SH-SY5Y (cell line): ENCODE results near the gene RNF182.

ENCODE experiments used
- GATA2 ChIP-seq: IDR thresholded peaks from 2 replicates; pipeline ENCODE4 v1.6.1; 2011; ENCODE audit warnings: mild to moderate bottlenecking, low read depth, low read length
- GATA3 ChIP-seq: IDR thresholded peaks from 2 replicates; pipeline ENCODE4 v1.6.1; 2011; ENCODE audit warnings: low read depth, mild to moderate bottlenecking, low read length, moderate library complexity

DNA sequence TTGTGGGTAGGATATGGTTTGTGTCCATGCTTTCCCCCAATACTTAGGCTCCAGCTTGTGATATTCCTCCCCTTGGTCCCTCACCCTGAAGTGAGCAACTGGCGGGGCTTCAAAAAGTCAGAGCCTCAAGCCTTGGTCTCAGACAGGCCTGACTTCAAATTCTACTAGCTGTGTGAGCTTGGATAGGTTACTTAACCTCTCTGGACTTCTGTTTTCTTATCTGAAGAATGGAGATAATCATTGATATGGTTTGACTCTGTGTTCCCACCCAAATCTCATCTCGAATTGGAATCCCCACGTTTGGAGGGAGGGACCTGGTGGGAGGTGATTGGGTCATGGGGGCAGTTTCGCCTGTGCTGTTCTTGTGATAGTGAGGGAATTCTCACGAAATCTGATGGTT, 97.9 kb downstream of the RNF182 start:
- TF ChIP-seq GATA2 (no peak), GATA3 (no peak)
